MM.1S (cell line): ENCODE data around the gene MYADM.

Experiments used
- EZH2 ChIP-seq: fragments of 300-600 bp; sonication (generic); optimal IDR thresholded peaks from 2 replicates; pipeline ENCODE3; 2017; ENCODE audit warnings: low read depth, mild to moderate bottlenecking, antibody characterized with exemption, low read length, mixed read lengths
- TF ChIP-seq, protein P1 (sequence below): fragments of 300-600 bp; sonication (generic); IDR thresholded peaks from 2 replicates; pipeline ENCODE4 v1.5.1; 2016; ENCODE audit warnings: antibody characterized with exemption, low read length, mixed read lengths

DNA sequence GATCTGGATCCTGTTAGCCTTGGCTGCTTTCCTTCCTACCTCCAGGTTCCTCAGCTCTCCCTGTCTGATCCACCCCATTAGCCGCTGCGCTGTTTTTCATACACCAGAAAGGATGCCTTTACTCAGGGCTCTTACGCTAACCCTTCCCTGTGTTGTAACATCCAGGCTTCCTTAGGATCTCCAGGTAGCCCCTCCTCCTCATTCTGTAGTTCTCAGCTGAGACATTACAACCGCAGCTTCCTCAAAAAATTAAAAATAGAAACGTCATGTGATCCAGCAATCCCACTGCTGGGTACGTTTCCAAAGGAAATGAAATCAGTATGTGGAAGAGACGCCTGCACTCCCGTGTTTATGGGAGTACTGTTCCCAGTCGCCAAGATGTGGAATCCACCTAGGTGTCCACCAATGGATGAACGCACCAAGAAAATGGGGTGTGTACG, 18.4 kb upstream of the MYADM start:
- TF ChIP-seq, protein P1, sequence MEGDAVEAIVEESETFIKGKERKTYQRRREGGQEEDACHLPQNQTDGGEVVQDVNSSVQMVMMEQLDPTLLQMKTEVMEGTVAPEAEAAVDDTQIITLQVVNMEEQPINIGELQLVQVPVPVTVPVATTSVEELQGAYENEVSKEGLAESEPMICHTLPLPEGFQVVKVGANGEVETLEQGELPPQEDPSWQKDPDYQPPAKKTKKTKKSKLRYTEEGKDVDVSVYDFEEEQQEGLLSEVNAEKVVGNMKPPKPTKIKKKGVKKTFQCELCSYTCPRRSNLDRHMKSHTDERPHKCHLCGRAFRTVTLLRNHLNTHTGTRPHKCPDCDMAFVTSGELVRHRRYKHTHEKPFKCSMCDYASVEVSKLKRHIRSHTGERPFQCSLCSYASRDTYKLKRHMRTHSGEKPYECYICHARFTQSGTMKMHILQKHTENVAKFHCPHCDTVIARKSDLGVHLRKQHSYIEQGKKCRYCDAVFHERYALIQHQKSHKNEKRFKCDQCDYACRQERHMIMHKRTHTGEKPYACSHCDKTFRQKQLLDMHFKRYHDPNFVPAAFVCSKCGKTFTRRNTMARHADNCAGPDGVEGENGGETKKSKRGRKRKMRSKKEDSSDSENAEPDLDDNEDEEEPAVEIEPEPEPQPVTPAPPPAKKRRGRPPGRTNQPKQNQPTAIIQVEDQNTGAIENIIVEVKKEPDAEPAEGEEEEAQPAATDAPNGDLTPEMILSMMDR: no peak
- TF ChIP-seq EZH2: no peak
